ENCODE data around the gene XRCC2.
"Not testable (repeated sequence)": the region's sequence is repeated elsewhere in the genome, so short reads cannot be mapped to it uniquely, and the experiment has no call there.

The XRCC2 gene

GRCh38 chr7:152666078-152666477 lies 9.9 kb downstream of the XRCC2 start:
- in situ Hi-C loops (cut with MboI; ENCODE audit: low sequenced_read_pairs) = no loop called here

GRCh38 chr7:152664636-152665035 lies 11.3 kb downstream of the XRCC2 start:
- in situ Hi-C loops (cut with MboI; ENCODE audit: low sequenced_read_pairs) = no loop called here

GRCh38 chr7:152663931-152664330 lies 12.0 kb downstream of the XRCC2 start:
- in situ Hi-C loops (cut with MboI; ENCODE audit: low sequenced_read_pairs) = no loop called here

GRCh38 chr7:152663148-152663740 lies 12.7 kb downstream of the XRCC2 start:
- in situ Hi-C loops (cut with MboI; ENCODE audit: low sequenced_read_pairs) = no loop called here

GRCh38 chr7:152661479-152661878 lies 14.5 kb downstream of the XRCC2 start:
- in situ Hi-C loops (cut with MboI; ENCODE audit: low sequenced_read_pairs) = no loop called here

GRCh38 chr7:152660021-152660420 lies 15.9 kb downstream of the XRCC2 start:
- in situ Hi-C loops (cut with MboI; ENCODE audit: low sequenced_read_pairs) = no loop called here

GRCh38 chr7:152654971-152655370 lies 21.0 kb downstream of the XRCC2 start:
- in situ Hi-C loops (cut with MboI; ENCODE audit: low sequenced_read_pairs) = no loop called here

GRCh38 chr7:152649220-152649619 lies 26.7 kb downstream of the XRCC2 start:
- in situ Hi-C loops (cut with MboI; ENCODE audit: low sequenced_read_pairs) = no loop called here

GRCh38 chr7:152647009-152647408 lies 28.9 kb downstream of the XRCC2 start:
- in situ Hi-C loops (cut with MboI; ENCODE audit: low sequenced_read_pairs) = no loop called here

GRCh38 chr7:152646579-152646978 lies 29.4 kb downstream of the XRCC2 start:
- in situ Hi-C loops (cut with MboI; ENCODE audit: low sequenced_read_pairs) = not testable (repeated sequence)

GRCh38 chr7:152643979-152644559 lies 31.9 kb downstream of the XRCC2 start:
- in situ Hi-C loops (cut with MboI; ENCODE audit: low sequenced_read_pairs) = no loop called here

GRCh38 chr7:152641384-152641783 lies 34.6 kb downstream of the XRCC2 start:
- in situ Hi-C loops (cut with MboI; ENCODE audit: low sequenced_read_pairs) = no loop called here

GRCh38 chr7:152640829-152641228 lies 35.1 kb downstream of the XRCC2 start:
- in situ Hi-C loops (cut with MboI; ENCODE audit: low sequenced_read_pairs) = no loop called here

- in situ Hi-C loops (cut with MboI; ENCODE audit: low sequenced_read_pairs) = no loop called here
Observed at GRCh38 chr7:152637920-152638580, 37.9 kb downstream of the XRCC2 start.

GRCh38 chr7:152637161-152637560 lies 38.8 kb downstream of the XRCC2 start:
- in situ Hi-C loops (cut with MboI; ENCODE audit: low sequenced_read_pairs) = no loop called here

GRCh38 chr7:152636441-152636840 lies 39.5 kb downstream of the XRCC2 start:
- in situ Hi-C loops (cut with MboI; ENCODE audit: low sequenced_read_pairs) = no loop called here

- in situ Hi-C loops (cut with MboI; ENCODE audit: low sequenced_read_pairs) = no loop called here
Observed at GRCh38 chr7:152633504-152633903, 42.4 kb downstream of the XRCC2 start.

GRCh38 chr7:152633072-152633471 lies 42.9 kb downstream of the XRCC2 start:
- in situ Hi-C loops (cut with MboI; ENCODE audit: low sequenced_read_pairs) = no loop called here

GRCh38 chr7:152628772-152629171 lies 47.2 kb downstream of the XRCC2 start:
- in situ Hi-C loops (cut with MboI; ENCODE audit: low sequenced_read_pairs) = not testable (repeated sequence)

- in situ Hi-C loops (cut with MboI; ENCODE audit: low sequenced_read_pairs) = no loop called here
Observed at GRCh38 chr7:152624228-152624627, 51.7 kb downstream of the XRCC2 start.

- in situ Hi-C loops (cut with MboI; ENCODE audit: low sequenced_read_pairs) = no loop called here
Observed at GRCh38 chr7:152621426-152621825, 54.5 kb downstream of the XRCC2 start.

- in situ Hi-C loops (cut with MboI; ENCODE audit: low sequenced_read_pairs) = no loop called here
Observed at GRCh38 chr7:152619027-152619739, 56.8 kb downstream of the XRCC2 start.
